HG03520 (cell line): ENCODE measurements around the gene ZFP90.
A peak's percentile ranks its signal among the peaks of the same experiment; 100 is the strongest.
"Not testable (repeated sequence)": the region's sequence is repeated elsewhere in the genome, so short reads cannot be mapped to it uniquely, and the experiment has no call there.

Experiments used
- ATAC-seq: cut with Tn5 transposase; IDR thresholded peaks from one replicate; pipeline ENCODE4 v1.9.1; 2021; ENCODE audit warnings: mild to moderate bottlenecking, moderate library complexity; ENCODE audit not compliant: unreplicated experiment

Gene ZFP90

GRCh38 chr16:68517606-68518166 lies 21.4 kb upstream of the ZFP90 start:
- no peak for ATAC-seq

- ATAC-seq, result no peak
Measured at GRCh38 chr16:68519225-68519745, 19.8 kb upstream of the ZFP90 start.

GRCh38 chr16:68520649-68521086 lies 18.4 kb upstream of the ZFP90 start:
- no peak for ATAC-seq

GRCh38 chr16:68524069-68524820 lies 14.8 kb upstream of the ZFP90 start:
- ATAC-seq, result no peak

- no peak for ATAC-seq
Measured at GRCh38 chr16:68526143-68526781, 12.8 kb upstream of the ZFP90 start.

- no peak for ATAC-seq
Measured at GRCh38 chr16:68526782-68527145, 12.3 kb upstream of the ZFP90 start.

GRCh38 chr16:68528233-68528632 lies 10.9 kb upstream of the ZFP90 start:
- no peak for ATAC-seq

GRCh38 chr16:68528686-68529379 lies 10.3 kb upstream of the ZFP90 start:
- peak; percentile 70 for ATAC-seq

- ATAC-seq, result peak; percentile 32
Measured at GRCh38 chr16:68529608-68529930, 9.5 kb upstream of the ZFP90 start.

GRCh38 chr16:68529931-68530701 lies 9.0 kb upstream of the ZFP90 start:
- ATAC-seq, result peak; percentile 63

GRCh38 chr16:68533937-68534336 lies 5.2 kb upstream of the ZFP90 start:
- ATAC-seq, result no peak

- ATAC-seq, result no peak
Measured at GRCh38 chr16:68535331-68535730, 3.8 kb upstream of the ZFP90 start.

- ATAC-seq, result no peak
Measured at GRCh38 chr16:68539711-68540239, 684 bp downstream of the ZFP90 start.

GRCh38 chr16:68548947-68549346 lies 9.9 kb downstream of the ZFP90 start:
- no peak for ATAC-seq

- no peak for ATAC-seq
Measured at GRCh38 chr16:68553186-68553585, 14.1 kb downstream of the ZFP90 start.

GRCh38 chr16:68560341-68560740 lies 21.2 kb downstream of the ZFP90 start:
- ATAC-seq, result not testable (repeated sequence)

- ATAC-seq, result no peak
Measured at GRCh38 chr16:68563631-68564381, 24.7 kb downstream of the ZFP90 start.

- ATAC-seq, result no peak
Measured at GRCh38 chr16:68564382-68564985, 25.4 kb downstream of the ZFP90 start.

GRCh38 chr16:68574479-68574878 lies 35.4 kb downstream of the ZFP90 start:
- no peak for ATAC-seq
